Measurements from ENCODE around the gene UBXN4.

DNA sequence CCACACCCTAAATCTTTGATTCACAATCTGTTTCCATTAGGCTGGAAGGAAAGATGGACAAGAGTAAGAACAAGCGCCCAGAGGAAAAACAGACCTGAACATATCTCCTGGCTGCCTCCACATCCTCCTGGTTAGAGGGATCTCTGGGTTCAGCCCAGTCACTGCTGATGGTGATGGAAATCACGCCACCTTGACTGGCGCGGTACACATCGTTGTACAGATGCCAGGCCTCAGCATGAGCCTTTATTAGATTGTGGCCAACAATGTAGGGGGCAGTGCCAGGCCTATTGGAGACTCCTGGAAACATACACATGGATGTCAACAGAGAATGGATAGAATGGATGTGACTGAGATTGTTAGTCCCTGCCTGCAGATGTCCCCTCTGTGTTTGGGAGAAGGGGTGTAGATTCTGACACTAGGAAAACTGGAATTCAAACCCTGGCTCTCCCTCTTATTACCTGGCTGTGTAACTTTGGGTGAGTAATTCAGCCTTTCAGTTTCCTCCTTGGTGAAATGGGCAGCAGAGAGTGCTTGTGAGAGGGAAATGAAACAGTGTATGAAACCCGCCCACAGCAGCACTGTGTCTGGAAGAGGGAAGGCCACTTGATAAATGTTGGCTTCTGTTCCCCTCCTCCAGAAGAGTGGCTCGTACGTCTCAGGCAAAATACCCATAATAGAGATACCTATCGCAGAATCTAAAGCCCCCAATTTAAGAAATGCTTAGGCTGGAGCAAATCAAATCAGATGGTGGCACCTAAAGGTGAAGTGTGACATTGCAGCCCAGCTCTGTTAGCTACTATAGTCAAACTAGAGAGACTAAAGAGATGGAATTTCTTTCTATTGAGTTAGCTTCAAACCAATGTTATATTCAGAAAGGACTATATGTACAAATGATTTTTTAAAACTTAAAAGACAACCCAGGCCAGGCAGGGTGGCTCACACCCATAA lies 59.1 kb downstream of the UBXN4 start:
- TF ChIP-seq, protein P1, sequence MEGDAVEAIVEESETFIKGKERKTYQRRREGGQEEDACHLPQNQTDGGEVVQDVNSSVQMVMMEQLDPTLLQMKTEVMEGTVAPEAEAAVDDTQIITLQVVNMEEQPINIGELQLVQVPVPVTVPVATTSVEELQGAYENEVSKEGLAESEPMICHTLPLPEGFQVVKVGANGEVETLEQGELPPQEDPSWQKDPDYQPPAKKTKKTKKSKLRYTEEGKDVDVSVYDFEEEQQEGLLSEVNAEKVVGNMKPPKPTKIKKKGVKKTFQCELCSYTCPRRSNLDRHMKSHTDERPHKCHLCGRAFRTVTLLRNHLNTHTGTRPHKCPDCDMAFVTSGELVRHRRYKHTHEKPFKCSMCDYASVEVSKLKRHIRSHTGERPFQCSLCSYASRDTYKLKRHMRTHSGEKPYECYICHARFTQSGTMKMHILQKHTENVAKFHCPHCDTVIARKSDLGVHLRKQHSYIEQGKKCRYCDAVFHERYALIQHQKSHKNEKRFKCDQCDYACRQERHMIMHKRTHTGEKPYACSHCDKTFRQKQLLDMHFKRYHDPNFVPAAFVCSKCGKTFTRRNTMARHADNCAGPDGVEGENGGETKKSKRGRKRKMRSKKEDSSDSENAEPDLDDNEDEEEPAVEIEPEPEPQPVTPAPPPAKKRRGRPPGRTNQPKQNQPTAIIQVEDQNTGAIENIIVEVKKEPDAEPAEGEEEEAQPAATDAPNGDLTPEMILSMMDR (IDR thresholded peaks at IDR 0.05): no peak
- TF ChIP-seq POLR2AphosphoS5 (IDR thresholded peaks at IDR 0.05; ENCODE audit: low read depth, low read length) (no peak), SIN3A (IDR thresholded peaks at IDR 0.05; ENCODE audit: borderline replicate concordance, insufficient read depth, low read depth, low read length) (no peak), TCF7L2 (IDR thresholded peaks at IDR 0.05; ENCODE audit: low read depth, low read length) (no peak)
- TF ChIP-seq, protein P2, sequence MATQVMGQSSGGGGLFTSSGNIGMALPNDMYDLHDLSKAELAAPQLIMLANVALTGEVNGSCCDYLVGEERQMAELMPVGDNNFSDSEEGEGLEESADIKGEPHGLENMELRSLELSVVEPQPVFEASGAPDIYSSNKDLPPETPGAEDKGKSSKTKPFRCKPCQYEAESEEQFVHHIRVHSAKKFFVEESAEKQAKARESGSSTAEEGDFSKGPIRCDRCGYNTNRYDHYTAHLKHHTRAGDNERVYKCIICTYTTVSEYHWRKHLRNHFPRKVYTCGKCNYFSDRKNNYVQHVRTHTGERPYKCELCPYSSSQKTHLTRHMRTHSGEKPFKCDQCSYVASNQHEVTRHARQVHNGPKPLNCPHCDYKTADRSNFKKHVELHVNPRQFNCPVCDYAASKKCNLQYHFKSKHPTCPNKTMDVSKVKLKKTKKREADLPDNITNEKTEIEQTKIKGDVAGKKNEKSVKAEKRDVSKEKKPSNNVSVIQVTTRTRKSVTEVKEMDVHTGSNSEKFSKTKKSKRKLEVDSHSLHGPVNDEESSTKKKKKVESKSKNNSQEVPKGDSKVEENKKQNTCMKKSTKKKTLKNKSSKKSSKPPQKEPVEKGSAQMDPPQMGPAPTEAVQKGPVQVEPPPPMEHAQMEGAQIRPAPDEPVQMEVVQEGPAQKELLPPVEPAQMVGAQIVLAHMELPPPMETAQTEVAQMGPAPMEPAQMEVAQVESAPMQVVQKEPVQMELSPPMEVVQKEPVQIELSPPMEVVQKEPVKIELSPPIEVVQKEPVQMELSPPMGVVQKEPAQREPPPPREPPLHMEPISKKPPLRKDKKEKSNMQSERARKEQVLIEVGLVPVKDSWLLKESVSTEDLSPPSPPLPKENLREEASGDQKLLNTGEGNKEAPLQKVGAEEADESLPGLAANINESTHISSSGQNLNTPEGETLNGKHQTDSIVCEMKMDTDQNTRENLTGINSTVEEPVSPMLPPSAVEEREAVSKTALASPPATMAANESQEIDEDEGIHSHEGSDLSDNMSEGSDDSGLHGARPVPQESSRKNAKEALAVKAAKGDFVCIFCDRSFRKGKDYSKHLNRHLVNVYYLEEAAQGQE (IDR thresholded peaks at IDR 0.05; ENCODE audit: insufficient read depth in 1 of 2, low read depth in 2 of 2, low read length in 1 of 2): no peak

All from Panc1 (cell line).